ENCODE results near the gene SYNDIG1.

Gene SYNDIG1

GRCh38 chr20:24664266-24664986 lies 195.0 kb downstream of the SYNDIG1 start:
- no peak for DNase-seq

GRCh38 chr20:24665196-24665595 lies 195.8 kb downstream of the SYNDIG1 start:
- DNase-seq = no peak

- DNase-seq = no peak
These were observed 196.3 kb downstream of the SYNDIG1 start for GRCh38 chr20:24665741-24666191.

GRCh38 chr20:24667689-24668383 lies 198.4 kb downstream of the SYNDIG1 start:
- DNase-seq = no peak

GRCh38 chr20:24668384-24668702 lies 198.9 kb downstream of the SYNDIG1 start:
- DNase-seq = no peak

- DNase-seq = no peak
These were observed 199.4 kb downstream of the SYNDIG1 start for GRCh38 chr20:24668791-24669190.

- DNase-seq = no peak
These were observed 200.3 kb downstream of the SYNDIG1 start for GRCh38 chr20:24669701-24670100.

- DNase-seq = no peak
These were observed 201.0 kb downstream of the SYNDIG1 start for GRCh38 chr20:24670341-24670872.

- DNase-seq = no peak
These were observed 201.6 kb downstream of the SYNDIG1 start for GRCh38 chr20:24670981-24671380.

- no peak for DNase-seq
These were observed 202.9 kb downstream of the SYNDIG1 start for GRCh38 chr20:24672181-24672880.

GRCh38 chr20:24672886-24673677 lies 203.7 kb downstream of the SYNDIG1 start:
- DNase-seq = no peak

- no peak for DNase-seq
These were observed 204.5 kb downstream of the SYNDIG1 start for GRCh38 chr20:24673678-24674570.

GRCh38 chr20:24674921-24675605 lies 205.6 kb downstream of the SYNDIG1 start:
- no peak for DNase-seq

- no peak for DNase-seq
These were observed 206.4 kb downstream of the SYNDIG1 start for GRCh38 chr20:24675651-24676352.

GRCh38 chr20:24676353-24676977 lies 207.0 kb downstream of the SYNDIG1 start:
- DNase-seq = no peak

- DNase-seq = no peak
These were observed 207.5 kb downstream of the SYNDIG1 start for GRCh38 chr20:24676978-24677370.

GRCh38 chr20:24677626-24678315 lies 208.3 kb downstream of the SYNDIG1 start:
- DNase-seq = no peak

- DNase-seq = no peak
These were observed 209.1 kb downstream of the SYNDIG1 start for GRCh38 chr20:24678351-24679106.
